Fibroblast of skin of back (primary cell): ENCODE results near the gene ANKRD55.
"Not testable (repeated sequence)": the region's sequence is repeated elsewhere in the genome, so short reads cannot be mapped to it uniquely, and the experiment has no call there.

ENCODE experiments used
- DNase-seq: peaks from one replicate; pipeline ENCODE4 v3.0.0-alpha.2; 2013

Gene ANKRD55

DNA sequence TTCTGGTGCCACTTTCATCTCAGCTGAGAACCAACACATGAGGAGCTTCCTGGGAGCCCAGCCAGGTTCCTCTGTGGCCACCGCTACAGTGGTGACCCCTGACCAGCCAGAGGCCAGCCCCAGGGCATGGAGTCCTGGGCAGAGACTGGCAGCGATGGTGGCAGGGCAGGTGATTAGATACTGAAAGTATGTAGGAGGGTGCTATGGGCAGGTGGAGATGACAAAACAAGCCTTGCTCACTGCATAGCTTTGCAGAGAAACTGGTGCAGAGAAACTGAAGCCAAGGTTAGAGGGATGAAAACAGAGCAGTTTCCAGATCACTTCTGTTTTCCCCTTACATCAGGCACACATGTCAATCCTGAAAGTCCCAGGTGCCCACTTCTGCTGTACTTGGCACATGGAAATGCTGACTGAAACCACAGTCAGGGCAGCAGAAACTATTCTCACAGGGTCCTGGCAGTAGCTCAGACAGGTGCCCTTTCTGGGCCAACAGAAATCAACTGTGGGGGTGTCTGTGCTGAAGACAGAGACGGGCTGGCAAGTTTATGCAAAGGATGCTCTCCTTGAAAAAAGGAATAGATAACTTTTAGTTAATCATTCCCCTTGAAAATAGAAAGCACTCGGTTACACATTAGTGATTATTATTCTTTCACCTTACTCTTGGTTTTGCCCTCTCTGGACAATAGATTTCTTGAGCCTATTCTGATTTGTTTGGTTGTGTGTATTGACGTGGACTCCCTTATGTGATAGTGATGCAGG lies 90.3 kb downstream of the ANKRD55 start:
- DNase-seq = no peak

GRCh38 chr5:56142233-56142613 lies 90.9 kb downstream of the ANKRD55 start:
- DNase-seq = no peak

- DNase-seq = no peak
Measured at GRCh38 chr5:56140073-56140472, 93.1 kb downstream of the ANKRD55 start.

DNA sequence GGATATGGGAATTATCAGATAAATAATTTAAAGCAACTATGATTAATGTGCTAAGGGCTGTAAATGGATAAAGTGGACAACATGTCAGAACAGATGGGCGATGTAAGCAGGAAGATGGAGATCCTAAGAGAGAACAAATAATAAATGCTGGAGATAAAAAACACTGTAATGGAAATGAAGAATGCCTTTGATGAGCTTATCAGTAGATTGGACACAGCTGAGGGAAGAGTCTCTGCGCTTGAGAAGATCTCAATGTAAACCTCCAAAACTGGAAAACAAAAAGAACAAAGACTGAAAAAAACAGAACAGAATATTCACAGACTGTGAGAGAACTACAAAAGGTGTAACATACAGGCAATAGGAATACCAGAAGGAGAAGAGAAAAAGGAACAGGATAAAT lies 102.5 kb downstream of the ANKRD55 start:
- DNase-seq = no peak

DNA sequence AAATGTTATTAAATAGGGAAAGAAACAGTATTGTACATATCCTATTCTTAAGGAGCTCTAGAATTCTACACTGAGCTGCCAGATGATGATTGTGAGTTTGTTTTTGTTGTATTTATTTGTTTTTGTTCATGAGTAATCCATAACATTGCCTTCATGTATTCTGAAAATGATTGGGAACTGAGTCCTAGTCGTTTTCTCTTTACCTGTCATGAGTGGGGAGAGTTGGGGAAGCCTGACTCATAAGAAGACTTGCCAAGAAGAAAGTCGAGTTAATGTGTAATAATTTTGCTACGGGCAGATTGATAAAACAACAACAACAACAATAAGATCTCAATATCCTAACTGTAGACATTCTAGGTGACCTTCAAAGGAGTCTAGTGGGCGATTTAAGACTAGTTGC lies 103.8 kb downstream of the ANKRD55 start:
- DNase-seq = no peak

- DNase-seq = no peak
Measured at GRCh38 chr5:56128113-56128512, 105.0 kb downstream of the ANKRD55 start.

GRCh38 chr5:56126487-56127179 lies 106.5 kb downstream of the ANKRD55 start:
- DNase-seq = peak; percentile 22

GRCh38 chr5:56123531-56124243 lies 109.4 kb downstream of the ANKRD55 start:
- DNase-seq = peak; percentile 99

DNA sequence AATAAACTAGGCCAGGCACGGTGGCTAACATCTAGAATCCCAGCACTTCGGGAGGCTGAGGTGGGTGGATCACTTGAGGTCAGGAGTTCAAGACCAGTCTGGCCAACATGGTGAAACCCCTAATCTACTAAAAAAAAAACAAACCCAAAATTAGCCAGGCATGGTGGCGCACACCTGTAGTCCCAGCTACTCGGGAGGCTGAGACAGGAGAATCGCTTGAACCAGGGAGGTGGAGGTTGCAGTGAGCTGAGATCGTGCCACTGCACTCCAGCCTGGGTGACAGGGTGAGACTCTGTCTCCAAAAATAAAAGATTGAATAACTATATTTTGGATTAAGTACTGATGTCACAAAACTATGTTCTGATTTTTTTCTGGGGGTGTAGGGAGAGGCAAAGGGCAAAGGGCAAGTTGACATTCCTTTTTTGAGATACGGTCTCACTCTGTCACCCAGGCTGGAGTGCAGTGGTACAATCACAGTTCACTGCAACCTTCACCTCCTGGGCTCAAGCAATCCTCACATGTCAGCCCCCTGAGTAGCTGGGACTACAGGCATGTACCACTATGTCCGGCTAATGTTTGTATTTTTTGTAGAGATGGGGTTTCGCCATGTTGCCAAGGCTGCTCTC lies 110.7 kb downstream of the ANKRD55 start:
- DNase-seq = not testable (repeated sequence)

GRCh38 chr5:56119050-56119449 lies 114.1 kb downstream of the ANKRD55 start:
- DNase-seq = no peak

DNA sequence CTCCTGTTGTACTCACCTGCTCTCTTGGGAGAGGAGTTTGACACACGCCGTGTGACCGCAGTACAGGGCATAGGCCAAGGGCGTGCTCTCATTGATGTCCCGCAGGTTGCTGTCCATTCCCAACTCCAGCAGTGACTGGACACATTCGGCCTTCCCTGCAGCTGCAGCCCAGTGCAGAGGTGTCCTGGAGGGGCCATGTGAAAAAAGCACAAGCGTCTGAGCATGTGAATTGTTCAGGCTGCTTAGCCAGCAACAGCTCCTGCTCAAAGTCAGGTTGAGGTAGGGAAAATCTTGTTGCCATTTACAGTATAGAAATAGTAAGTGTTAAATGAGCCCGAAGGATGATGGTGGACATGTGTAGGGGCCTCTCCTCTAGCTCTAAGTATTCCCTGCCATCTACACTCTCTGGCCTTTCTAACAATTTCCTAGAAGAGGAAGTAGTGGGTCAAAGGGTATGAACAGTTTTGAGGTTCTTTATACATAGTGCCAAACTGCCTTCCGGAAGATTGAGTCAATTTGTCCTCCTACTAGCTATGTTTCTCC lies 116.5 kb downstream of the ANKRD55 start:
- DNase-seq = no peak

- no peak for DNase-seq
Measured at GRCh38 chr5:56115589-56115988, 117.5 kb downstream of the ANKRD55 start.

GRCh38 chr5:56112526-56113121 lies 120.5 kb downstream of the ANKRD55 start:
- DNase-seq = no peak

DNA sequence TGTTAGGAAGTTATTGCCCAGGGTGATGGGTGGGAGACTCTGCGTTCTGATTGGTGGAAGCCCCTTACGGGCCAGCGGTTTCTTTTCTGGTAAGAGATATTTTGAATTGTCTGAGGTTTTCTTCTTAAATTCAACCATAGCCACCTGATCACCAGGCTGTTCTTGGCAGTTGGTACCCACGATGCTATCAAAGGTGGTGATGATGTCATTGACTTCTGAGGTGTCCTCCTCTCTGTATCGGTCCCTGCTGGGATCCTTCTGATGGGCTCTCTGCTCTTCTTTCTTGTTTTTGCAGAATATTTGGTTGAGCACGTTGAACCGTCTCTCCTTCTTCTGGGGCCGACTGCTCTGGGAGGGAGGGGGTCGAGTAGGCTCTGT lies 121.7 kb downstream of the ANKRD55 start:
- no peak for DNase-seq

DNA sequence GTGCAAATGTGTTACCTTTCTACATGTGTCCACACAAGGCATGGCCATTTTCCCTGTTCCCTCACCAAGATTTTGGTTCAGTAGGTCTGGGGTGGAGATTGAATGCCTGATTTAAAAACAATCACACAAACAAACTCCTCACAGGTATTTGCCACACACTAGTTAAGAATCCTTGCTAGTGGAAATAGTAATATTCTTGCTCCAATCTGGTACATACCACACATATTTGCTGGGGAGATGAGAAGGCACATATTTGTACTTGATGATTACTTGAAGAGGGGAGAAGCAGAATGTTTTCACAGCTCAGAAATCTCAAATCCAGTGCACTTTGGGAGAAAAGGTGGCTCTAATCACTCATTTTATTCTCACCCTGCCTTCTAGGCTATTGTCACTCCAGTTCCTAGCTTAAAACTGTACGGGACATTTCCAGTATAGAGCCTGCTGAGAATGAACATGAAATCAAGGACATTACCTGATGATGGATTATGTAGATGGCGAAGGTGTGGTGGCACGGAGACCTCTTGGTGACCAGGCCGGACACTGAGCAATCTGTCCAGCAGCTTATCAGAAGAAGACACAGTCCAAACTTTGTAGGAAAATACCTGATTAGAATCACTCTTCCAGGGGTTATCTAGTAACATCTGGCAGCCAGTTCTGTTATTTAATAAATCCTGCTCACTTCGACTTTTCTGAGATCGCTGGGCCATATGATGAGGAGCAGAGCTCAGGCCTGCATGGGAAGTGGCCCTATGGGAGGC lies 122.3 kb downstream of the ANKRD55 start:
- peak; percentile 63 for DNase-seq

DNA sequence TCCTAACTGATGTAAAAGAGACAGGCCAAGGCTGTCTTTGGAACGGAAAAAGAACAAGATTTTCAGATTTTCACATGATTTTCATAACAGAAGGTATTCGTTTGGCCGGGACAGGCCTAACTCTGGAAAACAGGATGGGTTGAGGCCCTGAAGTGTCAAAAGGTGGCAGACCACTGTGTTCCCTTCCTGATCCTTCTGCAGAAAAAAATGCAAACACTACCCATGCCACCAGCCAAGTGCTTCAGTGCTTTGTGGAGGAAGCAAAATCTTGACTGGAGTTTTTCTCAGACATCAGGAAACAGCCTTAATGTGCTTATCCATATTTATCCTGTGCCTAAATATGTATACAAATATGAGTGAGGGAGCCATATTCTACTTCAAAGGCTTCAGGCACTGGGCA lies 124.9 kb downstream of the ANKRD55 start:
- DNase-seq = no peak

GRCh38 chr5:56106837-56107236 lies 126.3 kb downstream of the ANKRD55 start:
- DNase-seq = no peak

DNA sequence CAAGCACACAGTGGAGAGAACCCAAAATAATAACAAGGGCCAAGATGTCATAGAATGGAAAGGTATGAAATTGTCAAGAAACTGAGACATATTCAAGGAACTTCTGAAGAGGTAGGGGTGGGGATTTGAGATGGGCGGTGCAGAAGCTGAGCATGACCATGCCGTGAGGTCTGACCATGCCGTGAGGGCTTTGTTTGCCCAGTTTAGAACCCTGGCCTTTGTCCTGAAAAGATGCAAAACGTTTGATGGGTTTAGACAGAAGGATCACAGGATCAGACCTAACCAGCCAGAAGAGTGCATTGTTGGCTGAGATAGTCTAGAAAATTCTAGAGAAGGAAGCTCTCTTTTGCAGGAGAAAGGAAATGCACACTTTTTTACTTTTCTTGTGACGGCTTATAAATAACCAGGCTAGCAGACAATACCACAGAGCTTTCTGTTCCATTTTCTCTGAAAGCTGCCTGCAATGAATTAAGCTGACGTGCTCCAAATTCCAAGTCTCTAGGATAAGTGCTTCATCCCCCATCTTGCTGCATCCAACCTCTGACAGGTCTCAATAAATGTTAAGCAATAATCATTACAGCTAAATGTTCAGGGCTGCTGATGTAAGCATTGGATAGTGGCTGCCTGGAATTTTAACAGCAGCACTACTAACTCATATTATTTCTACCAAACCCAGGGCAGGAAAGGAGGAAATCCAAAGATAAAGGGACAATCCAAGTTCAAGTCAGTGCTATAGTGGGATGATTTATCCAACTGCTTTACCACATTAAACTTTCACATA lies 127.4 kb downstream of the ANKRD55 start:
- DNase-seq = no peak

GRCh38 chr5:56102889-56103288 lies 130.2 kb downstream of the ANKRD55 start:
- no peak for DNase-seq

GRCh38 chr5:56102207-56102606 lies 130.9 kb downstream of the ANKRD55 start:
- DNase-seq = not testable (repeated sequence)

- no peak for DNase-seq
Measured at GRCh38 chr5:56101180-56101579, 131.9 kb downstream of the ANKRD55 start.
